SU-DHL-6 (cell line): Measurements from ENCODE around the gene RUBCN.

Source experiments
- EZH2phosphoT487 ChIP-seq: fragments of 200-600 bp; sonication (generic), shearing (Covaris generic); conservative IDR thresholded peaks from 2 replicates; pipeline ENCODE4 v1.6.1; 2018; ENCODE audit warnings: mild to moderate bottlenecking, antibody characterized with exemption, low read length, moderate library complexity, mixed read lengths
- TF ChIP-seq, protein P1 (sequence below): fragments of 200-600 bp; sonication (generic); IDR thresholded peaks from one replicate; pipeline ENCODE4 v1.5.1; 2017; ENCODE audit warnings: antibody characterized with exemption, mild to moderate bottlenecking, low read length, moderate library complexity; ENCODE audit not compliant: insufficient read depth, poor library complexity, severe bottlenecking

DNA sequence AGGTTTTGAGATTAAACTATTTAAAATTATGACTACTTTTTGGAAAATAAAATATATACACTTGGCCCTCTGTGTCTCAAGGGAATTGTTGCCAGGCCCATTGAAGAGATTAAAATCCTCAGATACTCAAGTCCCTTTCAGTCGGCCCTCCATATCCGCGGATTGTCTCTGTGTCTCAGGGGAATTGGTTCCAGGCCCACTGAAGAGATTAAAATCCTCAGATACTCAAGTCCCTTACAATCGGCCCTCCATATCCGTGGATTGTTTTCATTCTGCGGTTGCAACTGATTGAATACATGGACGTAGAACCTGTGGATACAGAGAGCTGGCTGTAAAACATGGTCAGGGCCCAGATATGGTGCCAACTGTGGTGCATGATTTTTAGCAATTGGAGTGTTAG, 38.6 kb upstream of the RUBCN start:
- TF ChIP-seq, protein P1, sequence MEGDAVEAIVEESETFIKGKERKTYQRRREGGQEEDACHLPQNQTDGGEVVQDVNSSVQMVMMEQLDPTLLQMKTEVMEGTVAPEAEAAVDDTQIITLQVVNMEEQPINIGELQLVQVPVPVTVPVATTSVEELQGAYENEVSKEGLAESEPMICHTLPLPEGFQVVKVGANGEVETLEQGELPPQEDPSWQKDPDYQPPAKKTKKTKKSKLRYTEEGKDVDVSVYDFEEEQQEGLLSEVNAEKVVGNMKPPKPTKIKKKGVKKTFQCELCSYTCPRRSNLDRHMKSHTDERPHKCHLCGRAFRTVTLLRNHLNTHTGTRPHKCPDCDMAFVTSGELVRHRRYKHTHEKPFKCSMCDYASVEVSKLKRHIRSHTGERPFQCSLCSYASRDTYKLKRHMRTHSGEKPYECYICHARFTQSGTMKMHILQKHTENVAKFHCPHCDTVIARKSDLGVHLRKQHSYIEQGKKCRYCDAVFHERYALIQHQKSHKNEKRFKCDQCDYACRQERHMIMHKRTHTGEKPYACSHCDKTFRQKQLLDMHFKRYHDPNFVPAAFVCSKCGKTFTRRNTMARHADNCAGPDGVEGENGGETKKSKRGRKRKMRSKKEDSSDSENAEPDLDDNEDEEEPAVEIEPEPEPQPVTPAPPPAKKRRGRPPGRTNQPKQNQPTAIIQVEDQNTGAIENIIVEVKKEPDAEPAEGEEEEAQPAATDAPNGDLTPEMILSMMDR = no peak
- no peak for TF ChIP-seq EZH2phosphoT487
